ENCODE results near the gene PLA2G6. TPM values are rescaled to one million over a fixed set of nuclear protein-coding genes. Genes with fewer than 3 reads are reported as not detected.

PLA2G6 gene
- total RNA-seq, 1 donor from 2014 or later: 41.6 TPM

- Mint-ChIP-seq H3K27ac (ENCODE audit: unreplicated experiment) (no peak overlapping the region), H3K4me1 (ENCODE audit: unreplicated experiment) (peaks cover 28% of the 10 kb centered on the region), H3K4me3 (ENCODE audit: unreplicated experiment) (no peak overlapping the region), H3K36me3 (ENCODE audit: unreplicated experiment) (peaks cover 5% of the 10 kb centered on the region), H3K27me3 (ENCODE audit: unreplicated experiment) (no peaks in the 10 kb centered on the region), H3K9me3 (ENCODE audit: unreplicated experiment) (no peaks in the 10 kb centered on the region)
- no peak for TF ChIP-seq CTCF (IDR thresholded peaks at IDR 0.05)
- DNase-seq (ENCODE audit: extremely low spot score, unreplicated experiment): no peak
Observed at GRCh38 chr22:38171927-38172831, 9.5 kb downstream of the PLA2G6 start.

GRCh38 chr22:38170469-38170868 lies 11.2 kb downstream of the PLA2G6 start:
- Mint-ChIP-seq H3K4me3 (ENCODE audit: unreplicated experiment) (no peak overlapping the region), H3K27me3 (ENCODE audit: unreplicated experiment) (no peaks in the 10 kb centered on the region), H3K4me1 (ENCODE audit: unreplicated experiment) (peaks cover 26% of the 10 kb centered on the region), H3K27ac (ENCODE audit: unreplicated experiment) (no peak overlapping the region), H3K36me3 (ENCODE audit: unreplicated experiment) (peaks cover 5% of the 10 kb centered on the region), H3K9me3 (ENCODE audit: unreplicated experiment) (no peaks in the 10 kb centered on the region)
- TF ChIP-seq CTCF (IDR thresholded peaks at IDR 0.05): no peak
- no peak for DNase-seq (ENCODE audit: extremely low spot score, unreplicated experiment)

GRCh38 chr22:38169116-38169515 lies 12.5 kb downstream of the PLA2G6 start:
- Mint-ChIP-seq H3K36me3 (ENCODE audit: unreplicated experiment) (peaks cover 5% of the 10 kb centered on the region), H3K9me3 (ENCODE audit: unreplicated experiment) (no peaks in the 10 kb centered on the region), H3K4me3 (ENCODE audit: unreplicated experiment) (no peak overlapping the region), H3K27ac (ENCODE audit: unreplicated experiment) (no peak overlapping the region), H3K27me3 (ENCODE audit: unreplicated experiment) (no peaks in the 10 kb centered on the region), H3K4me1 (ENCODE audit: unreplicated experiment) (peaks cover 26% of the 10 kb centered on the region)
- TF ChIP-seq CTCF (IDR thresholded peaks at IDR 0.05): no peak
- no peak for DNase-seq (ENCODE audit: extremely low spot score, unreplicated experiment)

- no peak overlapping the region for H3K4me3 Mint-ChIP-seq (ENCODE audit: unreplicated experiment)
- H3K27me3 Mint-ChIP-seq (ENCODE audit: unreplicated experiment): no peaks in the 10 kb centered on the region
- H3K27ac Mint-ChIP-seq (ENCODE audit: unreplicated experiment): no peak overlapping the region
- peaks cover 27% of the 10 kb centered on the region for H3K4me1 Mint-ChIP-seq (ENCODE audit: unreplicated experiment)
- no peak for DNase-seq (ENCODE audit: extremely low spot score, unreplicated experiment)
- H3K36me3 Mint-ChIP-seq (ENCODE audit: unreplicated experiment): peaks cover 5% of the 10 kb centered on the region
- TF ChIP-seq CTCF (IDR thresholded peaks at IDR 0.05): no peak
- no peaks in the 10 kb centered on the region for H3K9me3 Mint-ChIP-seq (ENCODE audit: unreplicated experiment)
Observed at GRCh38 chr22:38167988-38168407, 13.6 kb downstream of the PLA2G6 start.

- Mint-ChIP-seq H3K36me3 (ENCODE audit: unreplicated experiment) (peaks cover 9% of the 10 kb centered on the region), H3K9me3 (ENCODE audit: unreplicated experiment) (no peaks in the 10 kb centered on the region), H3K4me3 (ENCODE audit: unreplicated experiment) (no peak overlapping the region), H3K4me1 (ENCODE audit: unreplicated experiment) (peaks cover 16% of the 10 kb centered on the region), H3K27ac (ENCODE audit: unreplicated experiment) (no peak overlapping the region), H3K27me3 (ENCODE audit: unreplicated experiment) (no peaks in the 10 kb centered on the region)
- no peak for TF ChIP-seq CTCF (IDR thresholded peaks at IDR 0.05)
- no peak for DNase-seq (ENCODE audit: extremely low spot score, unreplicated experiment)
Observed at GRCh38 chr22:38165922-38166593, 15.6 kb downstream of the PLA2G6 start.

Measured in osteocyte (in vitro differentiated cells).